SH-SY5Y (cell line): ENCODE data around the gene SUSD6.

Experiments used
- GATA2 ChIP-seq: IDR thresholded peaks from 2 replicates; pipeline ENCODE4 v1.6.1; 2011; ENCODE audit warnings: mild to moderate bottlenecking, low read depth, low read length
- GATA3 ChIP-seq: IDR thresholded peaks from 2 replicates; pipeline ENCODE4 v1.6.1; 2011; ENCODE audit warnings: low read depth, mild to moderate bottlenecking, low read length, moderate library complexity

SUSD6 gene

DNA sequence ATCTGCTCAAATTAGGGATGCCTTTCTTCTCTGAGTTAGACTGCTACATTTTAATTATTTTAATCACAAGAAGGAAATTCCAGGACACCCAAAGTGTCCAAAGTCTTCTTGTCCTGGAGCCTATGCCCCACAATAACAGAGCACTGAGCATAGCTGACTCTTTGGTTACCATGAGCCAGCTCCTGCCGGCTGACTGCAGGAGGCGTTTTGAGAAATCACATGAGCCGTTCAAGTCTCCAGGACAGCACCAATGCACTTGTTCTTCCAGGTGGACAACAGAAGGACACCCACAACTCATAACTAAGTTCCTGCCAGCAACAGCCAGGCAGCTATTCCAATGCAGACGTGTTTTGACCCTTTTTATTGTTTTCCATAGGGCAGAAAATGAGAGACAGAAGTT lies 109.5 kb downstream of the SUSD6 start:
- TF ChIP-seq GATA3, result no peak

DNA sequence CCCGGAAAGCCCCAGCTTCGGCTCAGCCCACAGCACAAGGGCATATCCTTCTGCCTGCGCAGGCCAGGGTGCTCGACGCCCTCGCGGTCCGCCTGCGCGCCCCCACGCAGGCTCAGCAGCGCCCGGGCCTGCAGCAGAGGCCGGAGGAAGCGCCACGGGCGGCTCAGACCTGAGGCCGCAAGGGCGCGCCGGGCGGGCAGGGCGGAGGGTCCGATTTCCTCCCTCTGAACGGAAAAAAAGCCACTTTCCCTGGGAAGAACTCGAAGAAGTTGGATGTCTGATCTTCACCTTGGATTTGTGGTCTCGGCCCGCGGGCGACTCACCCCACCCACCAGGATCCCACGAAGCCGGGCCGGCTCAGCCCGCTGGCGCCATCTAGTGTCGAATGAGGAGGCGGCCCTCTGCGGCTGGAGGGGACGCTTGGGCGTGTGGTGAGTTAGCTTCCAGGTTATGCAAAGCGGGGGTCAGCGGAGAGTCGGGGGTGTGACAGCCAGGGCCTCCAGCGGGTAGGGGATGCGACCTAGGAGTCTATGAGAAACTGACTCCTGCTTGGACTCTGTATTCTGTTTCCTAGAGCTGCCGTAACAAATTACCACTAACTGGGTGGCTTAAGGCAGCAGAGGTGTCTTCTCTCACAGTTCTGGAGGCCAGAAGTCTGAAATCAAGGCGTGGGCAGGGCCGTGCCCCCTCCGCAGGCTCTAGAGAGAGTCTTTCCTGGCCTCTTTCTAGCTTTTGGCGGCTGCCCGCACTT lies 115.5 kb downstream of the SUSD6 start:
- TF ChIP-seq GATA2 (no peak), GATA3 (no peak)

- TF ChIP-seq GATA3 (no peak), GATA2 (no peak)
These were observed 116.5 kb downstream of the SUSD6 start for GRCh38 chr14:69727860-69728259.

DNA sequence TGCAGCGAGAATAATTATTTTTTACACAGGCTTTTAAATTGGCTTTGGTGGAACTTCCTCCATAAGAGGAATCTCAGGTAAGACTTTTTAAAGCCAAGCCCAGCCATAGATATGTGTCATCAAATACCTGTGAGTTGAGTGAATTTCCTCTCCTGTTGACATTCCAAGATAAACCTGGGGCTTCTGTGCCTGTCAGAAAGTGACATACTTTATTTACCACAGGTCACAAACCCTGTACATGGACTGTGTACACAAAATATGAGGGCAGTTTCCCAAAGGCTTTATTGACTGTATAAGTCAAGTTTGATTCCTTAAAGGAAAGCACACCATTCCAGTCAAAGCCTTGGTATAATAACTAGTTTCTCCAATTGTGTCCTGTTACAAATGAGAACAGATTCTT lies 129.7 kb downstream of the SUSD6 start:
- TF ChIP-seq GATA2 (no peak), GATA3 (no peak)

DNA sequence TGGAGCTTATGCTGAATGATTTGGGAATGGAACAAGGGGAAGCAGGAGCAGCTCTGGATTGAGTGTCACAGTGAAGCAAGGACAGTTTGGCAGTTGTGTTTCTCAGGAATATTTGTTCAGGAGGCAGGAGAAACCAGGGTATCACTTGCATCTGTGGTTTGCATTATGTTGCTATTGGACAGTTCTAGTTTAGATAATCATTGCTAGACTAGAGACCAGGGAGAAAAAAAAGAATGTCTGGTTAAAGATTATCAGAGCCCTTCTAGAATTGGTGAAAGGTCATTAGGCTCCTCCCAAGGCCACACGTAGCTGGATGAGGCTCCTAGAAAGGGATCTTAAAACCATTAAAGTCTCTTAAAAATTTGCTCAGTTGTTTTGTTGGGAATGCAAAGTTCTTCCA lies 138.6 kb downstream of the SUSD6 start:
- TF ChIP-seq GATA3 (no peak), GATA2 (no peak)

GRCh38 chr14:69750495-69750894 lies 139.1 kb downstream of the SUSD6 start:
- TF ChIP-seq GATA2 (no peak), GATA3 (no peak)

GRCh38 chr14:69752773-69753172 lies 141.4 kb downstream of the SUSD6 start:
- no peak for TF ChIP-seq GATA2
- TF ChIP-seq GATA3, result no peak

- no peak for TF ChIP-seq GATA3
- TF ChIP-seq GATA2, result no peak
These were observed 142.5 kb downstream of the SUSD6 start for GRCh38 chr14:69753860-69754259.

GRCh38 chr14:69754487-69754886 lies 143.1 kb downstream of the SUSD6 start:
- TF ChIP-seq GATA3, result no peak
- no peak for TF ChIP-seq GATA2

DNA sequence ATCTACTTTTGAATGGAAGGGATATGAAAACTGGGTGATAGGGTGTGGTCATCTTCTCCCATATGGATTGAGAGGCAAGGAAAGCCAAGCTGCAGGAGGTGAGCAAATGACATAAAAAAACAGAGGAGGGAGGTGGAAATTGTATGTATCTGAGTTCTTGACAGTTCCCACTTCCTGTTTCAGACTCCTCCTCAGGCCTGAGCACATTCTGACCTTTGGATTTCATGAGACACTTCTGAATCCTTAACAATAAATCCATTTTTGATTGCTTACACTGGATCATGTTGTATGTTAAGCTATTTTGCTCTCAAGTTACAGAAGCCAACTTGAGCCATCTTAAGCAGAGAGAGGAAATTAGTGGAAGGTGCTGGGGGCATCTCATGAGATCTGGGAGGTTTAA lies 143.9 kb downstream of the SUSD6 start:
- TF ChIP-seq GATA3, result no peak

DNA sequence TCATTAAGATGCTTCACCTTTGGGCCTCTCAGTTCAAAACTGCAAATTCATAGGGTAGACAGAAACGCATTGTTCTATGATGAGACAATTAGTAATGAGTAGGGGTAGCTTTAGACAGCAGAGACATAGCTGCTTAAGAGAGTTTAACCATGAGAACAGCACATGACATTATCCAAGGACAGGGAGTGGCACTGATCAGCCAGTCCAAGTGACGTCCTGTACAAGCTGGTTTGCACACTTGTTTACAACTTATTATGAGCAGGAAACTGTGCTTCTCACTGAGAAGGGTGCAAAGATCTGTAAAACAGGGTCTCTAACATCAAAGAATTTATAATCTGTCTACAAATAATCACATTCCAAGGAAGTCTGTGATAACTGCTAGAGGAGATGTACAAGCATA lies 144.4 kb downstream of the SUSD6 start:
- TF ChIP-seq GATA2 (no peak), GATA3 (no peak)

DNA sequence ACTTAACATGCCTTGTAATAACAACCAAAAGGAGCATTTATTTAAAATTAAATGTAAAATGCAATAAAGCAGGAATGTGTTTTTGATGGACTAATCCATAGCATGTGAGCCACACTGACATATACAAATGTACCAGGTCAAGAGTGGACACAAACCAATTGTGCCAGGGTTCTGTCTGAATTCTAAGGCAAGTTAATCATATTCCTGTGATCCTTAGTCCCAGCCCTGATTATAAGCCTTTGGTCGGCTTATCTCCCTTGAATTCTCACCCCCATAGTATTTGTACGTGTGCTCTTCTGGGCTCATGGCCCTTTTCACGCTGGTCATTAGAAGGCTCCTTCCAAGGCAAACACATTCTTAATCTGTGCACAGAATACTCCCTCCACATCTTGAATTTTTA lies 144.9 kb downstream of the SUSD6 start:
- TF ChIP-seq GATA2 (no peak), GATA3 (no peak)

GRCh38 chr14:69760810-69761209 lies 149.4 kb downstream of the SUSD6 start:
- TF ChIP-seq GATA3, result no peak
- no peak for TF ChIP-seq GATA2

GRCh38 chr14:69763761-69764510 lies 152.5 kb downstream of the SUSD6 start:
- TF ChIP-seq GATA2 (no peak), GATA3 (no peak)
